KMS-11 (cell line): ENCODE results near the gene CYRIA.

Source experiments
- H2AFZ ChIP-seq: fragments of 200-600 bp; sonication (generic); 2 replicates; pipeline ENCODE4 v1.6.1; 2016; ENCODE audit warnings: antibody characterized with exemption, mixed run types, low read depth
- H3K27ac ChIP-seq: fragments of 200-600 bp; sonication (generic); 2 replicates; pipeline ENCODE4 v1.6.1; 2016; ENCODE audit warnings: mild to moderate bottlenecking, mixed run types
- H3K27me3 ChIP-seq: fragments of 200-600 bp; sonication (generic); 2 replicates; pipeline ENCODE4 v1.6.1; 2017; ENCODE audit warnings: mild to moderate bottlenecking, low read depth, mixed run types, moderate library complexity; ENCODE audit not compliant: insufficient read depth
- H3K36me3 ChIP-seq: fragments of 200-600 bp; sonication (generic); 2 replicates; pipeline ENCODE4 v1.6.1; 2017; ENCODE audit warnings: mild to moderate bottlenecking, mixed run types; ENCODE audit not compliant: insufficient read depth
- H3K4me1 ChIP-seq: fragments of 200-600 bp; sonication (generic); 2 replicates; pipeline ENCODE4 v1.6.1; 2016; ENCODE audit warnings: mild to moderate bottlenecking, low read depth, mixed run types; ENCODE audit not compliant: poor library complexity, severe bottlenecking
- H3K4me2 ChIP-seq: fragments of 200-600 bp; sonication (generic); 2 replicates; pipeline ENCODE4 v1.7.0; 2016; ENCODE audit warnings: mild to moderate bottlenecking, mixed run types
- H3K4me3 ChIP-seq: fragments of 200-600 bp; sonication (generic); IDR thresholded peaks from 2 replicates; pipeline ENCODE4 v1.6.1; 2017; ENCODE audit warnings: low read depth, low read length, mixed read lengths; ENCODE audit not compliant: insufficient read depth
- H3K79me2 ChIP-seq: fragments of 200-600 bp; sonication (generic); 2 replicates; pipeline ENCODE4 v1.6.1; 2016; ENCODE audit warnings: low read depth, mixed run types; ENCODE audit not compliant: insufficient read depth
- H3K9ac ChIP-seq: fragments of 200-600 bp; sonication (generic); 2 replicates; pipeline ENCODE4 v1.6.1; 2016; ENCODE audit warnings: mild to moderate bottlenecking, mixed run types
- H4K20me1 ChIP-seq: fragments of 200-600 bp; sonication (generic); 2 replicates; pipeline ENCODE4 v1.6.1; 2016; ENCODE audit warnings: mild to moderate bottlenecking, mixed run types; ENCODE audit not compliant: insufficient read depth
- TF ChIP-seq, protein P1 (sequence below): fragments of 200-600 bp; sonication (generic); conservative IDR thresholded peaks from 2 replicates; pipeline ENCODE4 v1.6.1; 2017; ENCODE audit warnings: low read depth, mild to moderate bottlenecking, antibody characterized with exemption, low read length, moderate library complexity, mixed read lengths

CYRIA gene

DNA sequence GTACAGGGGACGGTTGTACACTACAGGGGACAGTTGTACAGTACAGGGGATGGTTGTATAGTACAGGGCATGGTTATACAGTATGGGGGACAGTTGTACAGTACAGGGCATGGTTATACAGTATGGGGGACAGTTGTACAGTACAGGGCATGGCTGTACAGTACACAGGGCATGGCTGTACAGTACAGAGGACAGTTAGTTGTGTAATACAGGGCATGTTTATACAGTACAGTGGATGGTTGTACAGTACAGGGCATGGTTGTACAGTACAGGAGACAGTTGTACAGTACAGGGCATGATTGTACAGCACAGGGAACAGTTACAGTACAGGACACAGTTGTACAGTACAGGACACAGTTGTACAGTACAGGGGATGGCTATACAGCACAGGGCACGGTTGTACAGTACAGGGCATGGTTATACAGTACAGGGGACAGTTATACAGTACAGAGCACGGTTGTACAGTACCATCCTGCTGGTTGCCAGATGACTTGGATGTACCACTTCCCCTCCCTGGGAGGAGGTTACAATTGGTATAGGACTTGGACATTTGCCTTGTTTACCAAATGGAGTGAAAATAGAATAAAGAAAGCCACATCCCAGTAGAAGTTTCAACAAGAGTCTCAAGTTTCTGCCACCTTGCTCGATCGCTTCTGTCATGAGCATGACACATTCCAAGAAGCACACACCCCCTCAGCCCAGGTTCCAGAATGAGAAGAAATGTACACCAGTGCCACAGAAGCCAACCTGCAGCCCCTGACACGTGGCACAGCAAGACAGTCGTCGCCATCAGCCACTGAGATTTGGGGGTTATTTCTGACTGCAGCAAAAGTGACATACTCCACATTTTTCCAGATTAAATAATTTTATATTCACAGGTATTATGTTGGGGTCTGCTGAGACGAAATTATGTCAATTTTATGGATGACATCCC, 16.0 kb downstream of the CYRIA start:
- Histone ChIP-seq H3K4me3 (no peak overlapping the region), H4K20me1 (no peaks in the 10 kb centered on the region), H3K36me3 (no peaks in the 10 kb centered on the region), H3K79me2 (no peaks in the 10 kb centered on the region), H3K27me3 (no peaks in the 10 kb centered on the region), H3K4me2 (no peak overlapping the region), H3K9ac (no peak overlapping the region), H2AFZ (no peak overlapping the region), H3K4me1 (no peaks in the 10 kb centered on the region), H3K27ac (no peak overlapping the region)
- TF ChIP-seq, protein P1, sequence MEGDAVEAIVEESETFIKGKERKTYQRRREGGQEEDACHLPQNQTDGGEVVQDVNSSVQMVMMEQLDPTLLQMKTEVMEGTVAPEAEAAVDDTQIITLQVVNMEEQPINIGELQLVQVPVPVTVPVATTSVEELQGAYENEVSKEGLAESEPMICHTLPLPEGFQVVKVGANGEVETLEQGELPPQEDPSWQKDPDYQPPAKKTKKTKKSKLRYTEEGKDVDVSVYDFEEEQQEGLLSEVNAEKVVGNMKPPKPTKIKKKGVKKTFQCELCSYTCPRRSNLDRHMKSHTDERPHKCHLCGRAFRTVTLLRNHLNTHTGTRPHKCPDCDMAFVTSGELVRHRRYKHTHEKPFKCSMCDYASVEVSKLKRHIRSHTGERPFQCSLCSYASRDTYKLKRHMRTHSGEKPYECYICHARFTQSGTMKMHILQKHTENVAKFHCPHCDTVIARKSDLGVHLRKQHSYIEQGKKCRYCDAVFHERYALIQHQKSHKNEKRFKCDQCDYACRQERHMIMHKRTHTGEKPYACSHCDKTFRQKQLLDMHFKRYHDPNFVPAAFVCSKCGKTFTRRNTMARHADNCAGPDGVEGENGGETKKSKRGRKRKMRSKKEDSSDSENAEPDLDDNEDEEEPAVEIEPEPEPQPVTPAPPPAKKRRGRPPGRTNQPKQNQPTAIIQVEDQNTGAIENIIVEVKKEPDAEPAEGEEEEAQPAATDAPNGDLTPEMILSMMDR, result no peak

DNA sequence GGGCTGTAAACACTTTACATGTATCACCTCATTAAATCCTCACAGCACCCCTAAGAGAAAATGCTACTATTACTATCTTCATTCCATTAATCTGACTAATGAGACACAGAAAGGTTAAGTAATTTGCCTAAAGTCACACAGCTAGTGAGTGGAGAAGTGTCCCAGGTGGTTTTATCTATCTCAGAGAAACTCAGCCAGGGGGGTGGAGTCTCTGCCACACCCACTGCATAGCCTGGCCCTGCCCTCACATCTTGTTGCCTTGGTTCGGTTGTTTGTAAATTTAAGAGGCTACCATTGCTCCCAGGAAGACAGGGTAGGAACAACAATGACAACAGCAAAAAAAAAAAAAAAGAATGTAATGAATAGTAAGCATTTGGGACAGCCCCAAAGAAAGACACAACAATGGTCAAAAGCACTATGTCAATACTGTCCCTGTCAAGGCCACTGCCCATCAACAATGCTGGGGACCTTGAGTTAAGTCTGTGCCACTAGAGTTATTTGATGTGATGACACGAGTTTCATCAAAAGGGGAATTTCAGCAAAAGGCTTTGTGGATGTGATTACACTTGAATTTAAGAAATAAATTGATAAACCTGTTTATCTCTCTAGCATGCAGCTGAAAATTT, 17.5 kb downstream of the CYRIA start:
- Histone ChIP-seq H3K27me3 (no peaks in the 10 kb centered on the region), H3K9ac (no peak overlapping the region), H2AFZ (no peak overlapping the region), H3K4me1 (no peaks in the 10 kb centered on the region), H3K4me3 (no peak overlapping the region), H3K27ac (no peak overlapping the region), H3K36me3 (no peaks in the 10 kb centered on the region), H3K79me2 (no peaks in the 10 kb centered on the region), H4K20me1 (no peaks in the 10 kb centered on the region), H3K4me2 (no peak overlapping the region)
- TF ChIP-seq, protein P1, result no peak

DNA sequence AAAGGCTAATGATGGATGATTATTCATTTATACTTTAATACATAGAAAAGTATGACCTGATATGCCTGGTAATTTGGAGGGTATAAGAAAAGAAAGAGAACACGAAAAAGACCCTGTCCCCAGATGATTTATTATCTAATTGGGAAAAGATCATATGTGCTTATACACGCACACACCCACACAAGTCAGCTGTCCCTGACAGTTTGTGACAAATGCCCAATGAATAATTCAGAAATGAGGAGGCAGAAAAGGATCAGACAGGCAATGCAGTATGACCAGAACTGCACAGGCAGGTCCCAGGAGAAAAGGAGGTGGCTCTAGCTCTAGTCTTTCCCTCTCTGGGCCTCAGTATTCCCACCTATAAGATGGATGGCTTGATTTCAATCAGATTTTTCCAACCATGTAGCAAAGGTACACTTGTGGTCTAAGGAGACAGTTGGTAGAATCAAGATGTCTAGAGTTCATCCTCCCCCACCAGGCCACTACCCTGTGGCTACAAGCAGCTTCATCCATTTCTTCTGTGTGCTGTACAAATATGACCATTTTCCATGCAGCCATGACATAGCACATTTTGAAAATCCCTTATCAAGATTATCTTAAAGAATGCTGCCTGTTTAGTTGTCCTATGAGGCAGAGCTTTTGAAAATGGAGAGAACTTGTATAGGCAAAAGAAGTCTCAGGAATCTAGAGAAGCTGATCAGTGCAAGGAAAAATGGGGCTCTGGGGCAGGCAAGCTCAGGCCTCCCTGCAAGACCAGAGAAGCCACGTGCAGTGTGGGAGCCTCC, 19.7 kb downstream of the CYRIA start:
- no peak overlapping the region for H3K4me2 ChIP-seq
- no peaks in the 10 kb centered on the region for H3K79me2 ChIP-seq
- no peak overlapping the region for H3K27ac ChIP-seq
- H2AFZ ChIP-seq, result no peak overlapping the region
- TF ChIP-seq, protein P1, result no peak
- H3K27me3 ChIP-seq, result no peaks in the 10 kb centered on the region
- H3K9ac ChIP-seq, result no peak overlapping the region
- H3K4me3 ChIP-seq, result no peak overlapping the region
- no peaks in the 10 kb centered on the region for H3K36me3 ChIP-seq
- no peaks in the 10 kb centered on the region for H3K4me1 ChIP-seq
- no peaks in the 10 kb centered on the region for H4K20me1 ChIP-seq

DNA sequence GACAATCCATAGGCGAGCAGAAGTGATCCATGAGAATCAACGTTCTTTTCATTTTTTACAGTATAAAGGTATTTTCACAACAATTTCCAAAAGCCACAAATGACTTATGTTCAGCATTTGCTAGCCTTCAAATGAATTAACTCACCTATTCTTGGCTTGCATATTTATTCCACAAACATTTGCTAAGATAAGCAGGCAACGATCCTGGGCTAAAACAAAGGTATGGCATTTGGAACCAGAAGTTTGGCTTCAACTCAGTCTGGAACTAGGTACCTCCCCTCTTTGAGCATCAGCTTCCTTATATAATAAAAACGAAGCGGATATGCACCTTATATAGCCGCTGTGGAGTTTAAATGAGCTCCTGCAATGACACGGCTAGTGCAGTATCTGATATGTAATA, 20.5 kb downstream of the CYRIA start:
- Histone ChIP-seq H2AFZ (no peak overlapping the region), H3K79me2 (no peaks in the 10 kb centered on the region), H3K36me3 (no peaks in the 10 kb centered on the region), H3K27ac (no peak overlapping the region), H3K4me3 (no peak overlapping the region), H3K9ac (no peak overlapping the region), H4K20me1 (no peaks in the 10 kb centered on the region), H3K4me1 (no peaks in the 10 kb centered on the region), H3K4me2 (no peak overlapping the region), H3K27me3 (no peaks in the 10 kb centered on the region)
- TF ChIP-seq, protein P1, result no peak
